Caco-2 (cell line): Measurements from ENCODE around the gene SLIT3. TPM values are rescaled to one million over a fixed set of nuclear protein-coding genes. Genes with fewer than 3 reads are reported as not detected.

Source experiments
- BruUV-seq: library from RNA; stranded (reverse); fragments of 400-500 nt; replicated peaks from 2 replicates; lab custom pipeline; 2021; lab: Mats Ljungman, UMichigan
- CTCF ChIA-PET: fragments of 300-600 bp; sonication (Branson Sonifier 250); formaldehyde crosslinking; loops from one replicate; lab custom pipeline; 2022; ENCODE audit warnings: antibody characterized with exemption; lab: Charles Lee
- POLR2A ChIA-PET: fragments of 300-600 bp; sonication (Branson Sonifier 250); formaldehyde crosslinking; loops from one replicate; lab custom pipeline; 2022; ENCODE audit warnings: antibody characterized with exemption; lab: Charles Lee
- DNase-seq, 2 experiments: peaks; one replicate each; pipeline versions ENCODE4 v3.0.0 to v3.0.0-alpha.2; 2020 to 2022
- H3K27me3 ChIP-seq: replicated peaks from 2 replicates; pipeline ENCODE4 v1.6.0; 2011; ENCODE audit warnings: low read length; ENCODE audit not compliant: control insufficient read depth, insufficient read depth
- H3K36me3 ChIP-seq: 2 replicates; pipeline ENCODE4 v1.5.1; 2011; ENCODE audit warnings: low read length; ENCODE audit not compliant: control insufficient read depth, insufficient read depth
- H3K4me1 ChIP-seq: fragments of 250-450 bp; sonication (Bioruptor Pico); 2 replicates; pipeline ENCODE4 v1.5.1; 2020; ENCODE audit warnings: mild to moderate bottlenecking
- H3K4me3 ChIP-seq: 2 replicates; pipeline ENCODE4 v1.5.1; 2011; ENCODE audit warnings: low read depth, mild to moderate bottlenecking, control low read depth, low read length
- H3K9me3 ChIP-seq: fragments of 250-450 bp; sonication (Bioruptor Pico); 2 replicates; pipeline ENCODE4 v1.5.1; 2020; ENCODE audit warnings: mild to moderate bottlenecking, moderate library complexity
- H3K27ac Mint-ChIP-seq: one replicate; pipeline ENCODE4 v1.8.0; 2022; ENCODE audit warnings: mixed read lengths; ENCODE audit not compliant: unreplicated experiment
- H3K27me3 Mint-ChIP-seq: one replicate; pipeline ENCODE4 v1.8.0; 2022; ENCODE audit warnings: mixed read lengths; ENCODE audit not compliant: insufficient read depth, unreplicated experiment
- H3K36me3 Mint-ChIP-seq: one replicate; pipeline ENCODE4 v1.8.0; 2022; ENCODE audit warnings: mild to moderate bottlenecking, mixed read lengths; ENCODE audit not compliant: insufficient read depth, unreplicated experiment
- H3K4me1 Mint-ChIP-seq: one replicate; pipeline ENCODE4 v1.8.0; 2022; ENCODE audit warnings: low read depth, mixed read lengths; ENCODE audit not compliant: unreplicated experiment
- H3K4me3 Mint-ChIP-seq: one replicate; pipeline ENCODE4 v1.8.0; 2022; ENCODE audit warnings: mild to moderate bottlenecking, moderate library complexity, mixed read lengths; ENCODE audit not compliant: unreplicated experiment
- H3K9me3 Mint-ChIP-seq: one replicate; pipeline ENCODE4 v1.8.0; 2022; ENCODE audit warnings: mixed read lengths; ENCODE audit not compliant: unreplicated experiment
- CTCF ChIP-seq, 2 experiments: fragments of 200-600 bp in 1 of 2; IDR thresholded peaks; 1 replicate in 1 of 2; 2 replicates in 1 of 2; pipeline versions ENCODE4 v1.5.1 to v1.8.0; 2011 to 2022; ENCODE audit warnings: antibody characterized with exemption in 1 of 2, control low read depth in 1 of 2, inconsistent platforms in 1 of 2, low read depth in 1 of 2, low read length in 1 of 2, mild to moderate bottlenecking in 1 of 2, moderate library complexity in 1 of 2; ENCODE audit not compliant: insufficient read depth in 1 of 2, severe bottlenecking in 1 of 2, unreplicated experiment in 1 of 2
- intact Hi-C: fragments of 100-400 bp; cut with micrococcal nuclease; formaldehyde crosslinking; loops from one replicate; pipeline ENCODE4 v1.10.0; 2022; ENCODE audit not compliant: unreplicated experiment
- total RNA-seq: library from RNA; stranded (reverse); gene quantifications from 2 replicates; pipeline ENCODE4 v1.2.3, GENCODE V29; 2022

The SLIT3 gene
- total RNA-seq, 1 experiment from 2014 or later, result 2.1 TPM

- no TSS peak for BruUV-seq
- CTCF ChIA-PET, result no interaction called here
These were observed 411.9 kb downstream of the SLIT3 start for GRCh38 chr5:168889039-168889438.

DNA sequence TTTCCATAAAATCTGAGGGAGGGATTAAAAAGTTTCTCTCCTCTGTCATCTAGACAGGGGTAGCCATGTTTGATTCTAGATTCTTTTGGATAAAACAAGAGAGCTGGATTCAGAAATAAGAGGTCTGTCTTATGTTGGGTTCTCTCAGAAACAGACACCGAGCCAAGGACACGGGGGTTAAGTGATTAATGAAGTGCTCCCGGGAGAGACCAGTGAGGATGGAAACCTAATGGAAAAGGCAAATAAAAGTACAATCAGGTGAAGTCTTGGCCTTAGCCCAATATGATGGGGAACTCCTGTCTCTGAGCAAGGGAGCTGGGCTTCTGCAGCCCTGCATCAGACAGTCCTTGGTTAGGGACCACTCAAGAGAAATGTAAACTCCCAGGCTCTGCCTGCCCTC lies 413.0 kb downstream of the SLIT3 start:
- Histone ChIP-seq H3K4me1 (no peaks in the 10 kb centered on the region; the same call in 1 of the 2 replicates), H3K4me3 (no peak overlapping the region), H3K36me3 (no peaks in the 10 kb centered on the region), H3K9me3 (no peaks in the 10 kb centered on the region), H3K27me3 (peaks cover 1% of the 10 kb centered on the region; the same call in 1 of the 2 replicates)
- no peak overlapping the region for H3K4me3 Mint-ChIP-seq
- H3K27me3 Mint-ChIP-seq, result peaks cover 9% of the 10 kb centered on the region
- TF ChIP-seq CTCF (IDR thresholded peaks at IDR 0.05; ENCODE audit: insufficient read depth in 1 of 2, low read depth in 1 of 2, low read length in 1 of 2, severe bottlenecking in 1 of 2, unreplicated experiment in 1 of 2), result no peak
- no peaks in the 10 kb centered on the region for H3K9me3 Mint-ChIP-seq
- DNase-seq, result no peak
- ChIA-PET CTCF (no interaction called here), POLR2A (no interaction called here)
- no peaks in the 10 kb centered on the region for H3K4me1 Mint-ChIP-seq
- no TSS peak for BruUV-seq
- H3K27ac Mint-ChIP-seq, result no peak overlapping the region
- intact Hi-C loops, result no loop called here
- no peaks in the 10 kb centered on the region for H3K36me3 Mint-ChIP-seq

More at GRCh38 chr5:168889039-168889438, 411.9 kb downstream of the SLIT3 start:
- no peaks in the 10 kb centered on the region for H3K36me3 Mint-ChIP-seq
- no peak for TF ChIP-seq CTCF (IDR thresholded peaks at IDR 0.05; ENCODE audit: insufficient read depth in 1 of 2, low read depth in 1 of 2, low read length in 1 of 2, severe bottlenecking in 1 of 2, unreplicated experiment in 1 of 2)
- no peak overlapping the region for H3K4me3 ChIP-seq
- no peaks in the 10 kb centered on the region for H3K4me1 Mint-ChIP-seq
- no peaks in the 10 kb centered on the region; the same call in 1 of the 2 replicates for H3K4me1 ChIP-seq
- H3K9me3 ChIP-seq, result no peaks in the 10 kb centered on the region
- POLR2A ChIA-PET, result no interaction called here
- H3K4me3 Mint-ChIP-seq, result no peak overlapping the region
- H3K27me3 ChIP-seq, result no peaks in the 10 kb centered on the region; the same call in 1 of the 2 replicates
- H3K9me3 Mint-ChIP-seq, result no peaks in the 10 kb centered on the region
- intact Hi-C loops, result no loop called here
- no peak for DNase-seq
- H3K36me3 ChIP-seq, result no peaks in the 10 kb centered on the region
- no peak overlapping the region for H3K27ac Mint-ChIP-seq
- peaks cover 9% of the 10 kb centered on the region for H3K27me3 Mint-ChIP-seq

DNA sequence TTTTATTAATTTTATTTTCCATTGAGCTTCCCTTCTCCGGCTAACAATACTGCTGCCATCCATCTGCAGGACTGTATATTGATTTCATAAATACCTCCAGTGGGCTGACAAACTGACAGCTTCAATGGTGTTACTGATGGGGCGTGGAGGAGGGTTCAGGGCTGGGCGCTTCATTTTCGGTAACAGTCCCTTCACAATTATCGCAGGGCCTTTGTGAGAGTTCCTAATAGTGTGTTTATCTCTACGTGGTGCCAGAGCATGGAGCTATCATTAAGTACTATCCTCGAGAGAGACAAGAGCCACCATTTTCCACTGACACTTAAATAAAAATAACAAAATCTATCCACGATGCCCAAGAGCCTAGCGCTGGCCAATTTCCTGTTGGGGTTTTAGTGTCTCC lies 414.8 kb downstream of the SLIT3 start:
- Mint-ChIP-seq H3K4me1 (no peaks in the 10 kb centered on the region), H3K36me3 (no peaks in the 10 kb centered on the region), H3K9me3 (no peaks in the 10 kb centered on the region), H3K27me3 (peaks cover 5% of the 10 kb centered on the region), H3K4me3 (no peak overlapping the region), H3K27ac (no peak overlapping the region)
- H3K4me3 ChIP-seq, result no peak overlapping the region
- ChIA-PET POLR2A (no interaction called here), CTCF (no interaction called here)
- H3K27me3 ChIP-seq, result peaks cover 1% of the 10 kb centered on the region
- no peaks in the 10 kb centered on the region for H3K4me1 ChIP-seq
- H3K36me3 ChIP-seq, result no peaks in the 10 kb centered on the region
- DNase-seq, result no peak
- TF ChIP-seq CTCF (IDR thresholded peaks at IDR 0.05; ENCODE audit: insufficient read depth in 1 of 2, low read depth in 1 of 2, low read length in 1 of 2, severe bottlenecking in 1 of 2, unreplicated experiment in 1 of 2), result no peak
- no peaks in the 10 kb centered on the region for H3K9me3 ChIP-seq
- intact Hi-C loops, result no loop called here
- no TSS peak for BruUV-seq
